HepG2 (cell line): ENCODE data around the gene AADAT. TPM values are rescaled to one million over a fixed set of nuclear protein-coding genes. Genes with fewer than 3 reads are reported as not detected.

Experiments
- AKNA ChIP-seq: sonication (generic); formaldehyde crosslinking; IDR thresholded peaks from 2 replicates; pipeline ENCODE4 v1.4.0; 2020; ENCODE audit warnings: missing genetic modification reagents, borderline replicate concordance
- ARHGAP35 ChIP-seq: sonication (generic); formaldehyde crosslinking; IDR thresholded peaks from 2 replicates; pipeline ENCODE4 v1.9.0; 2022; ENCODE audit warnings: mild to moderate bottlenecking, inconsistent platforms, moderate library complexity, missing genetic modification reagents, borderline replicate concordance
- E2F5 ChIP-seq: sonication (generic); formaldehyde crosslinking; conservative IDR thresholded peaks from 2 replicates; pipeline ENCODE4 v1.4.0; 2020; ENCODE audit warnings: missing genetic modification reagents
- IKZF1 ChIP-seq: fragments of 450-650 bp; IDR thresholded peaks from 2 replicates; pipeline ENCODE4 v1.7.1; 2016
- MAFK ChIP-seq, 2 experiments: IDR thresholded peaks in 1 of 2; conservative IDR thresholded peaks in 1 of 2; 2 replicates each; pipeline ENCODE4 v1.6.1; 2011; ENCODE audit warnings: improper control_type of control experiment in 2 of 2, low read length in 2 of 2
- NAIF1 ChIP-seq: sonication (generic); formaldehyde crosslinking; IDR thresholded peaks from 2 replicates; pipeline ENCODE4 v1.5.0; 2020; ENCODE audit warnings: mild to moderate bottlenecking, missing genetic modification reagents, borderline replicate concordance
- PPARG ChIP-seq: conservative IDR thresholded peaks from 2 replicates; pipeline ENCODE4 v1.6.1; 2016; ENCODE audit warnings: missing biosample characterization, missing genetic modification reagents
- PRPF4 ChIP-seq: fragments of 200-400 bp; formaldehyde crosslinking; IDR thresholded peaks from 2 replicates; pipeline ENCODE4 v1.6.1; 2016; ENCODE audit warnings: low read length, low read depth; ENCODE audit not compliant: poor library complexity, severe bottlenecking
- REPIN1 ChIP-seq: sonication (generic); formaldehyde crosslinking; IDR thresholded peaks from 2 replicates; pipeline ENCODE4 v1.8.0; 2022; ENCODE audit warnings: missing genetic modification reagents, low read depth, mild to moderate bottlenecking, borderline replicate concordance
- RFX1 ChIP-seq: fragments of 450-650 bp; IDR thresholded peaks from 2 replicates; pipeline ENCODE4 v1.6.1; 2017
- SIN3B ChIP-seq: fragments of 150-350 bp; IDR thresholded peaks from 2 replicates; pipeline ENCODE4 v1.6.1; 2014; ENCODE audit warnings: low read length
- SMAD9 ChIP-seq: sonication (generic); formaldehyde crosslinking; IDR thresholded peaks from 2 replicates; pipeline ENCODE4 v1.5.1; 2020; ENCODE audit warnings: mild to moderate bottlenecking, missing genetic modification reagents
- U2AF1 ChIP-seq: fragments of 200-400 bp; formaldehyde crosslinking; optimal IDR thresholded peaks from 2 replicates; pipeline ENCODE3; 2017; ENCODE audit warnings: mild to moderate bottlenecking, low read depth, low read length
- ZFYVE20 ChIP-seq: sonication (generic); formaldehyde crosslinking; IDR thresholded peaks from 2 replicates; pipeline ENCODE4 v1.8.0; 2023; ENCODE audit warnings: low read depth, mild to moderate bottlenecking, moderate library complexity, missing genetic modification reagents, borderline replicate concordance
- ZNF441 ChIP-seq: sonication (generic); formaldehyde crosslinking; IDR thresholded peaks from 2 replicates; pipeline ENCODE4 v1.7.0; 2021; ENCODE audit warnings: missing genetic modification reagents, borderline replicate concordance
- ZNF576 ChIP-seq: sonication (generic); formaldehyde crosslinking; IDR thresholded peaks from 2 replicates; pipeline ENCODE4 v1.4.0; 2020; ENCODE audit warnings: mild to moderate bottlenecking, missing genetic modification reagents
- ZNF644 ChIP-seq: IDR thresholded peaks from 2 replicates; pipeline ENCODE4 v1.6.1; 2016; ENCODE audit warnings: low read depth
- polyA plus RNA-seq, 8 experiments: library from polyadenylated mRNA; depleted of rRNA in 3 of 8; stranded (reverse) in 7 of 8; unstranded in 1 of 8; fragments of >200 nt; fragmentation: Illumina TruSeq in 4 of 8; extraction: Trizol in 4 of 8; gene quantifications; 2 replicates each; pipeline versions ENCODE4 v1.2.1 to v1.2.3, GENCODE V29; 2011 to 2016; ENCODE audit warnings: low read depth in 4 of 8, missing spikeins in 1 of 8, mixed read lengths in 1 of 8; ENCODE audit not compliant: insufficient read depth in 1 of 8
- total RNA-seq, 5 experiments: library from RNA; depleted of rRNA; stranded (reverse); fragments of >200 nt; fragmentation: Illumina TruSeq; extraction: Trizol; gene quantifications; 2 replicates each; pipeline ENCODE4 v1.2.3, GENCODE V29; 2016; ENCODE audit warnings: low read depth in 1 of 5
- TF ChIP-seq, protein P1 (sequence below): sonication (generic); formaldehyde crosslinking; IDR thresholded peaks from 2 replicates; pipeline ENCODE4 v1.4.0; 2020; ENCODE audit warnings: mild to moderate bottlenecking, low read depth, missing genetic modification reagents
- TF ChIP-seq, protein P2 (sequence below): sonication (generic); formaldehyde crosslinking; IDR thresholded peaks from 2 replicates; pipeline ENCODE4 v1.5.1; 2020; ENCODE audit warnings: mild to moderate bottlenecking, missing genetic modification reagents

Gene AADAT
- total and polyA plus RNA-seq, 2 of the 13 experiments (the other 11 are each of a cell fraction or from before 2014, with no cell fraction given): 6.1 to 9.1 TPM

DNA sequence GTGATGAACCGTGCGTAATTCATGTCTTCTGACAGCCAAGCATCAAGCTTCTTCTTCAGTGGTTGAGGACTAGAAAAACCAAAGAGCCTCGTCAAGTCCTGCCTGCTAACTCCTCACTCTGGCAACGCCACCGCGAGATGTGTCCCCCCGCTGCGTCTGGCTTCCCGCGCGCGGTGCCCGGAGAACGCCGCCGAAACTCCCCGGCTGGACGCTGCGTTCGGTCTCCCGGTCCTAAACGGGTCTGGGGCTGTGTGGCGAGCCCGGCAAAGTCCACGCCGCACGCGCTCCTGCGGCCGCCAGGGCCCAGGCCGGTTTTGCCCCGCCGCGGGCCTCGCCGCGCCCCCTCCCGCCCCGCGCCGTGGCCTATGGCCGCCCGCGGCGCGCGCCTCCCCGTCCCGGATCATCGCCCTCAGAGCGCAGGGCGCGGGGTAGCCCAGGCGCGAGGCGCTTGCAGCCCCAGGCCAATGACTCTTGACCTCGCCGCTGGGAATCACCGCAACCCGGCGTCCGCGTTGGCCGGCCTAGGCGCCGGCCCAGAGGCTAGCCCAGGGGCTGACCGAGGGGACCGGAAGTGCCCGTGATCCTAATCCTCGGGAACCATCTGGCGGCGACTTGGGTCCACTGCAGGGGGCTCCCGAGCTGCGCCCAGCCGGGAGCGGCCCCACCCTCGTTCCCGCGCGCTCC, at the start of gene AADAT (continued):
- peak in 1 of 2 experiments; percentile 41; a peak in 2 of 4 replicates for TF ChIP-seq MAFK (conservative IDR thresholded peaks at IDR 0.05 in 1 of 2, IDR thresholded peaks at IDR 0.05 in 1 of 2; ENCODE audit: low read length in 2 of 2)
- TF ChIP-seq ZFYVE20 (CRISPR knock-in tag): no peak
- TF ChIP-seq, protein P1, sequence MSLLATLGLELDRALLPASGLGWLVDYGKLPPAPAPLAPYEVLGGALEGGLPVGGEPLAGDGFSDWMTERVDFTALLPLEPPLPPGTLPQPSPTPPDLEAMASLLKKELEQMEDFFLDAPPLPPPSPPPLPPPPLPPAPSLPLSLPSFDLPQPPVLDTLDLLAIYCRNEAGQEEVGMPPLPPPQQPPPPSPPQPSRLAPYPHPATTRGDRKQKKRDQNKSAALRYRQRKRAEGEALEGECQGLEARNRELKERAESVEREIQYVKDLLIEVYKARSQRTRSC: 0 out of 2 replicates have a peak, but pooled peaks have one; percentile 33
- TF ChIP-seq ZNF441 (CRISPR knock-in tag): peak; percentile 65
- no peak for TF ChIP-seq RFX1
- TF ChIP-seq NAIF1 (CRISPR knock-in tag): no peak
- TF ChIP-seq SIN3B: no peak
- TF ChIP-seq, protein P2, sequence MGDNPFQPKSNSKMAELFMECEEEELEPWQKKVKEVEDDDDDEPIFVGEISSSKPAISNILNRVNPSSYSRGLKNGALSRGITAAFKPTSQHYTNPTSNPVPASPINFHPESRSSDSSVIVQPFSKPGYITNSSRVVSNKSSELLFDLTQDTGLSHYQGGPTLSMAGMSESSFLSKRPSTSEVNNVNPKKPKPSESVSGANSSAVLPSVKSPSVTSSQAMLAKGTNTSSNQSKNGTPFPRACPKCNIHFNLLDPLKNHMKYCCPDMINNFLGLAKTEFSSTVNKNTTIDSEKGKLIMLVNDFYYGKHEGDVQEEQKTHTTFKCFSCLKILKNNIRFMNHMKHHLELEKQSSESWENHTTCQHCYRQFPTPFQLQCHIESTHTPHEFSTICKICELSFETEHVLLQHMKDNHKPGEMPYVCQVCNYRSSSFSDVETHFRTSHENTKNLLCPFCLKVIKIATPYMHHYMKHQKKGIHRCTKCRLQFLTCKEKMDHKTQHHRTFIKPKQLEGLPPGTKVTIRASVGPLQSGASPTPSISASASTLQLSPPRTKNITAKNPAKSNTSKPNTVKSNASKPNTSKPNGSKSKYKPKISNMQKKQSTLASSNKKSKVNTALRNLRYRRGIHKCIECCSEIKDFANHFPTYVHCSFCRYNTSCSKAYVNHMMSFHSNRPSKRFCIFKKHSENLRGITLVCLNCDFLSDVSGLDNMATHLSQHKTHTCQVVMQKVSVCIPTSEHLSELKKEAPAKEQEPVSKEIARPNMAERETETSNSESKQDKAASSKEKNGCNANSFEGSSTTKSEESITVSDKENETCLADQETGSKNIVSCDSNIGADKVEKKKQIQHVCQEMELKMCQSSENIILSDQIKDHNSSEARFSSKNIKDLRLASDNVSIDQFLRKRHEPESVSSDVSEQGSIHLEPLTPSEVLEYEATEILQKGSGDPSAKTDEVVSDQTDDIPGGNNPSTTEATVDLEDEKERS (CRISPR knock-in tag): no peak
- no peak for TF ChIP-seq SMAD9 (CRISPR knock-in tag)
- TF ChIP-seq ZNF576 (CRISPR knock-in tag): no peak
- TF ChIP-seq U2AF1: no peak
- 0 out of 2 replicates have a peak, but pooled peaks have one; percentile 34 for TF ChIP-seq E2F5
- 0 out of 2 replicates have a peak, but pooled peaks have one; percentile 35 for TF ChIP-seq ZNF644
- TF ChIP-seq AKNA (CRISPR knock-in tag): no peak
- peak; percentile 34 for TF ChIP-seq REPIN1 (CRISPR knock-in tag)
- TF ChIP-seq PPARG (CRISPR knock-in tag): peak; percentile 31; the same call in 1 of the 2 replicates
- TF ChIP-seq IKZF1: no peak
- TF ChIP-seq ARHGAP35 (CRISPR knock-in tag): no peak; the same call in 1 of the 2 replicates
- no peak for TF ChIP-seq PRPF4
